OCI-LY7 (cell line): Measurements from ENCODE around the gene RICTOR.

Experiments
- EZH2phosphoT487 ChIP-seq: fragments of 200-600 bp; sonication (generic); IDR thresholded peaks from 2 replicates; pipeline ENCODE4 v1.6.1; 2018; ENCODE audit warnings: low read depth, borderline replicate concordance, mild to moderate bottlenecking, mixed run types, antibody characterized with exemption, low read length, moderate library complexity, mixed read lengths
- TF ChIP-seq, protein P1 (sequence below): fragments of 200-600 bp; sonication (generic); conservative IDR thresholded peaks from 2 replicates; pipeline ENCODE4 v1.5.1; 2014; ENCODE audit warnings: mild to moderate bottlenecking, antibody characterized with exemption, low read length, moderate library complexity, mixed read lengths

DNA sequence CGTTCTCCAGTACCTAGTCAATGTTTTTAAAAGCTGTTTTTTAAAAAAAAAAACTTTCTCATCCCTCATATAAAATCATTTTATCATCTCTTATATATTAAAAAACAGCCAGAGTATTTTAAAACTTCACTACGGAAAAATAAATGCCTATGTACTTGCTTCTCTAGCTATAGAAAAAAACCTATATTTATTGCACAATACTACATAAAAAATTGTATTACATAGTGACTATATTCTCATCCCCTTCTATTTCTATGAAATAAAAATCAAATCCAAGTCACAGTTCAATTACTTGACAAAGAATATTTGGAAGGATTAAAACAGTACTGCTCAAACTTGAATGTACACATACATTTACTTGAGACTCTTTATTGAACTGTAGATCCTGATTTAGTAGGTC, 56.7 kb downstream of the RICTOR start:
- TF ChIP-seq, protein P1, sequence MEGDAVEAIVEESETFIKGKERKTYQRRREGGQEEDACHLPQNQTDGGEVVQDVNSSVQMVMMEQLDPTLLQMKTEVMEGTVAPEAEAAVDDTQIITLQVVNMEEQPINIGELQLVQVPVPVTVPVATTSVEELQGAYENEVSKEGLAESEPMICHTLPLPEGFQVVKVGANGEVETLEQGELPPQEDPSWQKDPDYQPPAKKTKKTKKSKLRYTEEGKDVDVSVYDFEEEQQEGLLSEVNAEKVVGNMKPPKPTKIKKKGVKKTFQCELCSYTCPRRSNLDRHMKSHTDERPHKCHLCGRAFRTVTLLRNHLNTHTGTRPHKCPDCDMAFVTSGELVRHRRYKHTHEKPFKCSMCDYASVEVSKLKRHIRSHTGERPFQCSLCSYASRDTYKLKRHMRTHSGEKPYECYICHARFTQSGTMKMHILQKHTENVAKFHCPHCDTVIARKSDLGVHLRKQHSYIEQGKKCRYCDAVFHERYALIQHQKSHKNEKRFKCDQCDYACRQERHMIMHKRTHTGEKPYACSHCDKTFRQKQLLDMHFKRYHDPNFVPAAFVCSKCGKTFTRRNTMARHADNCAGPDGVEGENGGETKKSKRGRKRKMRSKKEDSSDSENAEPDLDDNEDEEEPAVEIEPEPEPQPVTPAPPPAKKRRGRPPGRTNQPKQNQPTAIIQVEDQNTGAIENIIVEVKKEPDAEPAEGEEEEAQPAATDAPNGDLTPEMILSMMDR, result no peak
- TF ChIP-seq EZH2phosphoT487, result no peak
